ENCODE measurements around the gene PSMD8.
"Not testable (repeated sequence)": the region's sequence is repeated elsewhere in the genome, so short reads cannot be mapped to it uniquely, and the experiment has no call there.

PSMD8 gene

GRCh38 chr19:38387550-38388348 lies 13.4 kb downstream of the PSMD8 start, which contains the start of gene GGN:
GGN (minus strand) TSS chr19:38388034; CDS start chr19:38387261, 773 bp downstream.
- peak; percentile 92 for DNase-seq

GRCh38 chr19:38388349-38389100 lies 14.2 kb downstream of the PSMD8 start, which contains the start of gene SPRED3:
SPRED3 (plus strand) TSS chr19:38388697; CDS start chr19:38390303, 1,606 bp downstream.
- peak; percentile 65 for DNase-seq

- peak; percentile 85 for DNase-seq
Measured at GRCh38 chr19:38389101-38389925, 14.9 kb downstream of the PSMD8 start.

GRCh38 chr19:38389957-38390924 lies 15.9 kb downstream of the PSMD8 start:
- no peak for DNase-seq

- DNase-seq: no peak
Measured at GRCh38 chr19:38391911-38392464, 17.6 kb downstream of the PSMD8 start.

- DNase-seq: peak; percentile 50
Measured at GRCh38 chr19:38392707-38393308, 18.4 kb downstream of the PSMD8 start.

GRCh38 chr19:38394488-38394887 lies 20.1 kb downstream of the PSMD8 start:
- DNase-seq: peak; percentile 54

- no peak for DNase-seq
Measured at GRCh38 chr19:38395381-38396114, 21.2 kb downstream of the PSMD8 start.

- no peak for DNase-seq
Measured at GRCh38 chr19:38399081-38399480, 24.7 kb downstream of the PSMD8 start.

DNA sequence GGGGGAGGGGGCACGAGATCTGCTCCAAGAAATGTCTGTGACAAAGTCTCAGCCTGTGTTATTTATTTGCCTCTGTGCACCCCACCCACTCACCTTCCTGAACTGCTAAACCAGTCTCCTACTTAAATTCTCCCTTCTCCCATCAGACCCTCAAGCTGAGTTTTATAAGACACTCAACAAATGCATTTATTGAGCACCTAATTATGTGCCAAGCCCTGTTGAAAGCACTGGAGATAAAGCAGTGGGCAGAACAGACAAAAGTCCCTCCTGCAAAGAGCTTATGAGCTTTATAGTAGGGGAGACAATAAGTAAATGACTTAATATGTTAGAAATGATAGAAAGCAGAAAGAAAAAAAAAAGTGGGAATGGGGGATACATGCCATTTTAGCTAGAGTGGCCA lies 25.2 kb downstream of the PSMD8 start:
- DNase-seq: no peak

- no peak for DNase-seq
Measured at GRCh38 chr19:38400361-38400760, 26.0 kb downstream of the PSMD8 start.

- no peak for DNase-seq
Measured at GRCh38 chr19:38401148-38401547, 26.8 kb downstream of the PSMD8 start.

GRCh38 chr19:38402623-38402966 lies 28.2 kb downstream of the PSMD8 start:
- DNase-seq: no peak

DNA sequence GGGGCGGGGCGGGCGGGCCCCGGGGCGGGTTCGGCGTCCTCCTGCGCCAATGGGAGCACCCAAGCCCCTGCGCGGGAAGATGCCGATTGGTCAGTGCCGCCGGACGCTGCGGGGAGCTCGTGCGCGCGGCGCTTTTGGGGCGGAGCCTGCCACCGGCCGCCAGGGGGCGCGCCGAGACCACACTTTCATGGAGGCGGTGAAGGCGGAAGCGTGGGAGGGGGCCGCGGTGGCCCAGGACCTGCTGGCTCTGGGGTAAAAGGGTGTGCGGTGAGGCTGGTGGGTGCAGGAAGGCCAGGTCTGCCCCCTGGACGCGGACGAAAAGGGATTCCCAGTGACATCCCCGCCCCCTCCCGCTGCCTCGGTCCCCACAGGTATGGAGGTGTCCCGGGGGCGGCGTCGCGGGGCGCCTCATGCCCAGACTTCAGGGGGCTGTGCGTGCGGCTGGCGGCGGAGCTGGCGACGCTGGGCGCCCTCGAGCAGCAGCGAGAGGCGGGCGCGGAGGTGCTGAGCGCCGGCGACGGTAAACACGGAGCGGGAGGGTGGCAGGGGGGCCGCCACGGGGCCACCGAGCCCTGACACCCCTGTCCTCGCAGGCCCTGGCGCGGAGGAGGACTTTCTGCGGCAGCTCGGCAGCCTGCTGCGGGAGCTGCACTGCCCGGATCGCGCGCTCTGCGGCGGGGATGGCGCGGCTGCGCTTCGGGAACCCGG lies 28.8 kb downstream of the PSMD8 start, which contains the start of gene FAM98C:
FAM98C (plus strand) TSS at position 127 of the 708 bp plus-strand sequence; CDS start at position 188, 61 bp downstream.
- peak; percentile 97 for DNase-seq

- DNase-seq: no peak
Measured at GRCh38 chr19:38404858-38405257, 30.5 kb downstream of the PSMD8 start.

DNA sequence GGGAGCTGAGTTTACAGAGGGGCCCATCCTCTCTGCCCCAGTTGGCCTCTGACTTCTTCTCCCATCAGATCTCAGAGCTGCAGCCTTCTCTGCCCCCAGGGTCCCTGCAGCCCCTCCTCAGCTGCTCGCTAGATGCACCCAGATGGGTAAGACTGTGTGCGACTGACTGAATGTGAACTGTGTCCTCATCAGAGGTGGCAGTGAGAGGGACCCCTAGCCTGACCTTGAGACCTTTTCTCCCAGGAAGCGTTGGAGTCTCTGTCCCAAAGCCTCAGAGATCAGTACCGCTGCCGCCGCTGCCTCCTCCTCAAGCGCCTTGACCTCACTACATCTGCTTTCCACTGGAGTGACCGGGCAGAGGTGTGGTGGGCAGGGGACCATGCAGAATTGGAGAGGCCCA lies 30.9 kb downstream of the PSMD8 start:
- no peak for DNase-seq

DNA sequence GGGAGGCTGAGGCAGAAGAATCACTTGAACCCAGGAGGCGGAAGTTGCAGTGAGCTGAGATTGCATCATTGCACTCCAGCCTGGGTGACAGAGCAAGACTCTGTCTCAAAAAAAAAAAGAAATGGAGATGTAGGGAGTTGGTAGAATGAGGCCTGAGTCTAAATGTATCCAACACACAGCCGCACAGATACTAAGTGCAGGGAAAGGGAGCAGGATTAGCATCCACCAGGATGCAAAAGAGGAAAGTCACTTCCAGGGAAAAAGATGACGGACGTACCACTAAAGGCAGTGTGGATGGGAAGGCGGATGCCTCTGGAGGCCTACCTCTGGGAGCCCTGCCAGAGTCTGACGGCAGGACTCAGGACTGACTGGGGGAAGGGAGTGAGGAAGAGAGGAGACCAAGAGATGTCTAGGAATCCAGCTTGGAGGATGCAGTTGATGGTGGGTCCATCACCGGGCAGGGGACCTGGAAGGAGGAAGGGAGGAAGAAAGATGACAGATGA lies 35.3 kb downstream of the PSMD8 start:
- peak; percentile 57 for DNase-seq

GRCh38 chr19:38410407-38410806 lies 36.0 kb downstream of the PSMD8 start:
- not testable (repeated sequence) for DNase-seq
